Fibroblast of lung (primary cell): ENCODE data around the gene TMEM126A.

Experiments used
- CTCF ChIP-seq, 2 donors: IDR thresholded peaks in 1 of 2; conservative IDR thresholded peaks in 1 of 2; 1 replicate in 1 of 2; 2 replicates in 1 of 2; pipeline ENCODE4 v1.5.1; 2011 to 2012; ENCODE audit warnings: low read length in 2 of 2, control low read depth in 1 of 2, inconsistent platforms in 1 of 2, low read depth in 1 of 2, mild to moderate bottlenecking in 1 of 2
- EZH2 ChIP-seq: IDR thresholded peaks from 2 replicates; pipeline ENCODE4 v1.5.1; 2012; ENCODE audit warnings: low read length, control low read depth, mild to moderate bottlenecking; ENCODE audit errors: missing control alignments

DNA sequence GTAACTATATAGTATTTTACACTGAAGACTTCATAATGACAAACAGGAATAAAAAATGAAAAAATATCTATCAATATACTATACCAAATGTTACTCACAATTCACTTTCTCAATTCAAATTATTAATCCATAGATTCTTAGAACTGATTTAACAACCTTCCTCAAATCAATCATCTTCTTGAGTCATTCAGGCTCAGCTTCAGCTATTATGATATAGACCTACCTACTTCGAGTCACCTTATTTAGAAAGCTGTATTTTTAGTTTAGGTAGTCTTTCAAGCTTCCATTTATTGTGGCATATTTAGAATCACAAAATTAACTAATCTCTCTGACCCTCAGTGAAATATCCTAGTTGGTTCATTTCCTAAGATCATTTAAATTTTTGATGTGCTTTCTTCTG, 9.0 kb downstream of the TMEM126A start:
- TF ChIP-seq CTCF (conservative IDR thresholded peaks at IDR 0.05 in 1 of 2, IDR thresholded peaks at IDR 0.05 in 1 of 2; ENCODE audit: low read depth in 1 of 2, low read length in 2 of 2), result no peak
- no peak for TF ChIP-seq EZH2
